ENCODE results near the gene COX10.

DNA sequence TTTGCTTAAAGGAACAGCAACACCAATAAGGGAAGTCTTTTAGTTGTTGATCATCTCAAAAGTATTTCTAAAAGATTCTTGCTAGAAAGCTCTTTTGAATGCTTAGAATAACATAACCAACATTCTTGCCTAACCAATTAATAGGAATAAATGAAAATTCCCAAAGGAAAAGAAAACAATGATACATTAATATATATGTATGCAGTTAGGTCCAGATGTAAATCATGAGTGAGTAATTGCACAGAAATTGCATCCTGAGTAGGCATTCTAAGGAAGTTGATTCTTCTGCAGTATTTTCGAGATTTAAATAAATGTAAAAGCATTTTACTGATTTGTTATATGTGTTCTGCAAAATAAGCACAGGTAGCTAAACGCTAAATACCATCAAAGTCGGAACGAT is 22.1 kb downstream of the COX10 start:
- TF ChIP-seq, protein P1, sequence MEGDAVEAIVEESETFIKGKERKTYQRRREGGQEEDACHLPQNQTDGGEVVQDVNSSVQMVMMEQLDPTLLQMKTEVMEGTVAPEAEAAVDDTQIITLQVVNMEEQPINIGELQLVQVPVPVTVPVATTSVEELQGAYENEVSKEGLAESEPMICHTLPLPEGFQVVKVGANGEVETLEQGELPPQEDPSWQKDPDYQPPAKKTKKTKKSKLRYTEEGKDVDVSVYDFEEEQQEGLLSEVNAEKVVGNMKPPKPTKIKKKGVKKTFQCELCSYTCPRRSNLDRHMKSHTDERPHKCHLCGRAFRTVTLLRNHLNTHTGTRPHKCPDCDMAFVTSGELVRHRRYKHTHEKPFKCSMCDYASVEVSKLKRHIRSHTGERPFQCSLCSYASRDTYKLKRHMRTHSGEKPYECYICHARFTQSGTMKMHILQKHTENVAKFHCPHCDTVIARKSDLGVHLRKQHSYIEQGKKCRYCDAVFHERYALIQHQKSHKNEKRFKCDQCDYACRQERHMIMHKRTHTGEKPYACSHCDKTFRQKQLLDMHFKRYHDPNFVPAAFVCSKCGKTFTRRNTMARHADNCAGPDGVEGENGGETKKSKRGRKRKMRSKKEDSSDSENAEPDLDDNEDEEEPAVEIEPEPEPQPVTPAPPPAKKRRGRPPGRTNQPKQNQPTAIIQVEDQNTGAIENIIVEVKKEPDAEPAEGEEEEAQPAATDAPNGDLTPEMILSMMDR (conservative IDR thresholded peaks at IDR 0.05; ENCODE audit: low read depth, low read length), result no peak
- TF ChIP-seq EZH2 (IDR thresholded peaks at IDR 0.05; ENCODE audit: borderline replicate concordance, low read depth, low read length, poor library complexity, severe bottlenecking), result no peak
